ENCODE data around the gene TNFRSF25. TPM values are rescaled to one million over a fixed set of nuclear protein-coding genes. Genes with fewer than 3 reads are reported as not detected.

TNFRSF25 gene
- total and polyA plus RNA-seq, 2 of the 8 experiments (the other 6 are each of a cell fraction or from before 2014, with no cell fraction given), result 10.7 to 19.5 TPM

DNA sequence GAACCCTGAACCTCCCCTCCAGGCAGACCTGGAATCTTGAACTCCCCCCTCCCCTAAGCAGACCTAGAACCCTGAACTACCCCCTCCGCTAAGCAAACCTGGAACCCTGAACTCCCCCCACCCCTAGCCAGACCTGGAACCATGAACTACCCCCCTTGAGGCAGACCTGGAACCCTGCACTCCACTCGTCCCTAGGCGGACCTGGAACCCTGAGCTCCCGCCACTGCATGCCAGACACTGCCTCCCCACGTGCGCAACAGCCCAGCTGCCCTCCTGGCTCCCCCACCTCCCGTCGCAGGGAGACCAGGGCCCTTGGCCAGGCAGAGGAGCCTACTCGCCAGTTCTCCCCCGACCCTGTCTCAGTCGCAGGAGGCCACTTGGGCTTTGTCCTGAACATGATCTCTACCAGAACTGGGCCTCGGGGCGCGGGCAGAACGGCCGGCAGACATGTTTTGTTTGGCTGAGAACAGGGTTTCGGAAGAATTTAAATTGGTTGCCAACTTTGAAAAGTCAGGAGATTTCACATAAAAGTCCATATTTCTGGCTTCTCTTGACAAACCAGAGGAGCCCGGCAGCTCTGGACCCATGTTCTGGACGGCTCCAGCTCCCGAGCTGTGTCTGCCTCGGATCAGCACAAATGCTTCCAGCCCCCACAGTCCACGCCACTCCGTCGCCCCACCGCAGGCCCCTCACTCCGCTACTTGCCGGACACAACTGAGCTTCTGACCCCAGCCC lies 34.7 kb upstream of the TNFRSF25 start:
- Histone ChIP-seq H3K9me3 (ENCODE audit: insufficient read depth in 2 of 2, low read depth in 1 of 2, low read length in 1 of 2) (no peaks in the 10 kb centered on the region), H4K5ac (ENCODE audit: insufficient read length, low read depth, low read length) (no peak overlapping the region), H2AFZ (ENCODE audit: low read length) (no peak overlapping the region), H3K23ac (ENCODE audit: insufficient read length) (no peak overlapping the region), H2BK5ac (ENCODE audit: low read depth, low read length) (no peak overlapping the region; the same call in 1 of the 2 replicates), H3K4me3 (ENCODE audit: extremely low read depth in 1 of 4, insufficient read depth in 2 of 4, low read depth in 3 of 4, low read length in 4 of 4) (no peak overlapping the region), H3K79me1 (ENCODE audit: low read depth, low read length) (no peaks in the 10 kb centered on the region; the same call in 1 of the 2 replicates), H4K8ac (ENCODE audit: extremely low read depth, insufficient read depth, low read length) (0 out of 2 replicates have a peak overlapping the region, but pooled peaks have one; percentile 11), H2BK15ac (ENCODE audit: low read length) (no peak overlapping the region), H3K4me2 (ENCODE audit: insufficient read depth in 1 of 2, low read depth in 2 of 2, low read length in 2 of 2) (no peak overlapping the region), H3K27ac (ENCODE audit: low read depth, low read length) (no peak overlapping the region), H4K20me1 (replicated peaks in 1 of 2; ENCODE audit: control insufficient read depth in 1 of 2, insufficient read depth in 2 of 2, low read length in 2 of 2) (peaks cover 4% of the 10 kb centered on the region in 2 experiments), H3K27me3 (replicated peaks in 1 of 4; ENCODE audit: control insufficient read depth in 3 of 4, extremely low read depth in 1 of 4, insufficient read depth in 3 of 4, low read length in 3 of 4) (peaks cover 0 to 30% (median 19%) of the 10 kb centered on the region in 4 experiments; a peak in 5 of 7 replicates), H3K56ac (replicated peaks; ENCODE audit: insufficient read length, low read depth, low read length) (no peak overlapping the region), H3K4ac (replicated peaks; ENCODE audit: insufficient read length, low read depth, low read length) (no peak overlapping the region), H2BK12ac (ENCODE audit: low read depth, low read length) (no peak overlapping the region), H3K36me3 (ENCODE audit: control insufficient read depth in 2 of 4, insufficient read depth in 4 of 4, low read length in 3 of 4) (no peaks in the 10 kb centered on the region), H3K79me2 (ENCODE audit: control insufficient read depth in 1 of 2, insufficient read depth in 2 of 2, low read length in 2 of 2) (no peaks in the 10 kb centered on the region), H3K23me2 (ENCODE audit: low read depth, low read length) (peaks cover 12% of the 10 kb centered on the region; the same call in 1 of the 2 replicates), H2BK20ac (ENCODE audit: low read length) (no peak overlapping the region), H4K91ac (replicated peaks; ENCODE audit: insufficient read length, low read length) (no peak overlapping the region), H3K9ac (replicated peaks in 1 of 4; ENCODE audit: extremely low read depth in 1 of 4, low read depth in 3 of 4, low read length in 3 of 4) (no peak overlapping the region), H3K4me1 (replicated peaks in 1 of 4; ENCODE audit: control insufficient read depth in 3 of 4, insufficient read depth in 4 of 4, low read length in 3 of 4) (peaks cover 0 to 16% (median 10%) of the 10 kb centered on the region in 4 experiments; a peak in 6 of 7 replicates), H2BK120ac (replicated peaks; ENCODE audit: low read depth, low read length) (no peak overlapping the region), H2AK5ac (ENCODE audit: low read depth, low read length) (no peak overlapping the region), H3K14ac (ENCODE audit: insufficient read length) (no peak overlapping the region), H3K18ac (ENCODE audit: extremely low read depth, low read length) (no peak overlapping the region)
- POLR2A ChIA-PET (ENCODE audit: partially characterized antibody), result interaction anchor here (0.9 kb wide), 1 partner anchor 35 kb away, joined by 3 read pairs; the partner anchor contains the start of gene TNFRSF25
- CTCF ChIA-PET (ENCODE audit: partially characterized antibody), result interaction anchor here (0.9 to 10.2 kb wide), 7 partner anchors 9 to 102 kb away, joined by 3 to 107 read pairs (median 4); partner anchors contain the start of gene PLEKHG5
- DNase-seq (ENCODE audit: low read depth in 1 of 2, low spot score in 2 of 2), result no peak
- WGBS, 2 experiments (ENCODE audit: extremely low coverage in 1 of 2, insufficient coverage in 1 of 2, insufficient read length in 1 of 2, insufficient replicate concordance in 2 of 2, low coverage in 1 of 2, low lambda C conversion rate in 2 of 2, missing lambda C conversion rate in 1 of 2), result 92% methylated on average over 25 of the region's 27 CpGs; no CpG with 5 or more reads in 1 of the 2 experiments
- FAIRE-seq, result no peak
- TF ChIP-seq KDM5A (IDR thresholded peaks at IDR 0.05; ENCODE audit: low read length) (no peak), CHD1 (IDR thresholded peaks at IDR 0.05; ENCODE audit: low read depth, low read length) (no peak), SIX5 (IDR thresholded peaks at IDR 0.05; ENCODE audit: low read depth, low read length) (no peak), EP300 (IDR thresholded peaks at IDR 0.05; ENCODE audit: borderline replicate concordance in 1 of 2, low read depth in 2 of 2, low read length in 2 of 2) (no peak), HDAC2 (IDR thresholded peaks at IDR 0.05; ENCODE audit: borderline replicate concordance in 1 of 2, low read depth in 2 of 2, low read length in 2 of 2) (no peak), SRF (IDR thresholded peaks at IDR 0.05; ENCODE audit: low read depth, low read length) (no peak), RBBP5 (IDR thresholded peaks at IDR 0.05; ENCODE audit: borderline replicate concordance, low read depth, low read length) (no peak)
- TF ChIP-seq, protein P1, sequence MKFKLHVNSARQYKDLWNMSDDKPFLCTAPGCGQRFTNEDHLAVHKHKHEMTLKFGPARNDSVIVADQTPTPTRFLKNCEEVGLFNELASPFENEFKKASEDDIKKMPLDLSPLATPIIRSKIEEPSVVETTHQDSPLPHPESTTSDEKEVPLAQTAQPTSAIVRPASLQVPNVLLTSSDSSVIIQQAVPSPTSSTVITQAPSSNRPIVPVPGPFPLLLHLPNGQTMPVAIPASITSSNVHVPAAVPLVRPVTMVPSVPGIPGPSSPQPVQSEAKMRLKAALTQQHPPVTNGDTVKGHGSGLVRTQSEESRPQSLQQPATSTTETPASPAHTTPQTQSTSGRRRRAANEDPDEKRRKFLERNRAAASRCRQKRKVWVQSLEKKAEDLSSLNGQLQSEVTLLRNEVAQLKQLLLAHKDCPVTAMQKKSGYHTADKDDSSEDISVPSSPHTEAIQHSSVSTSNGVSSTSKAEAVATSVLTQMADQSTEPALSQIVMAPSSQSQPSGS (IDR thresholded peaks at IDR 0.05; ENCODE audit: low read length), result no peak

All from H1 (cell line).